Measurements from ENCODE around the gene PGLYRP4. TPM values are rescaled to one million over a fixed set of nuclear protein-coding genes. Genes with fewer than 3 reads are reported as not detected.

PGLYRP4 gene
- total RNA-seq, 2 donors from 2014 or later = not detected

GRCh38 chr1:153389973-153390879, 41.6 kb upstream of the PGLYRP4 start:
- Mint-ChIP-seq H3K27me3 (peaks cover 61% of the 10 kb centered on the region), H3K36me3 (ENCODE audit: low read depth) (no peaks in the 10 kb centered on the region), H3K4me1 (peaks cover 2% of the 10 kb centered on the region), H3K27ac (no peak overlapping the region), H3K4me3 (no peak overlapping the region)
- DNase-seq (no peak), ATAC-seq (no peak)
- no peaks in the 10 kb centered on the region for H3K9me3 ChIP-seq (ENCODE audit: control insufficient read depth, low read length, poor library complexity, severe bottlenecking)

- ATAC-seq = no peak
- H3K9me3 ChIP-seq (ENCODE audit: control insufficient read depth, low read length, poor library complexity, severe bottlenecking) = no peaks in the 10 kb centered on the region
- no peaks in the 10 kb centered on the region for H3K36me3 Mint-ChIP-seq (ENCODE audit: low read depth)
- no peak overlapping the region for H3K27ac Mint-ChIP-seq
- no peak for DNase-seq
- peaks cover 53% of the 10 kb centered on the region for H3K27me3 Mint-ChIP-seq
- peaks cover 2% of the 10 kb centered on the region for H3K4me1 Mint-ChIP-seq
- H3K4me3 Mint-ChIP-seq = no peak overlapping the region
These were observed 40.8 kb upstream of the PGLYRP4 start for GRCh38 chr1:153389401-153389800.

- Mint-ChIP-seq H3K4me1 (peaks cover 2% of the 10 kb centered on the region), H3K27ac (no peak overlapping the region)
- ATAC-seq = no peak
These were observed 39.1 kb upstream of the PGLYRP4 start for GRCh38 chr1:153387785-153388184.

GRCh38 chr1:153387001-153387400, 38.4 kb upstream of the PGLYRP4 start:
- Mint-ChIP-seq H3K27ac (no peak overlapping the region), H3K4me1 (peaks cover 2% of the 10 kb centered on the region), H3K36me3 (ENCODE audit: low read depth) (no peaks in the 10 kb centered on the region), H3K4me3 (no peak overlapping the region), H3K27me3 (peaks cover 29% of the 10 kb centered on the region)
- ATAC-seq (no peak), DNase-seq (no peak)
- no peaks in the 10 kb centered on the region for H3K9me3 ChIP-seq (ENCODE audit: control insufficient read depth, low read length, poor library complexity, severe bottlenecking)

More at GRCh38 chr1:153387785-153388184, 39.1 kb upstream of the PGLYRP4 start:
- DNase-seq = no peak
- no peaks in the 10 kb centered on the region for H3K36me3 Mint-ChIP-seq (ENCODE audit: low read depth)
- no peak overlapping the region for H3K4me3 Mint-ChIP-seq
- no peaks in the 10 kb centered on the region for H3K9me3 ChIP-seq (ENCODE audit: control insufficient read depth, low read length, poor library complexity, severe bottlenecking)
- peaks cover 37% of the 10 kb centered on the region for H3K27me3 Mint-ChIP-seq

GRCh38 chr1:153386500-153386901, 37.9 kb upstream of the PGLYRP4 start:
- ATAC-seq = peak; percentile 18

GRCh38 chr1:153384958-153385580, 36.4 kb upstream of the PGLYRP4 start:
- no peak overlapping the region for H3K27ac Mint-ChIP-seq
- peaks cover 9% of the 10 kb centered on the region for H3K27me3 Mint-ChIP-seq
- peaks cover 3% of the 10 kb centered on the region for H3K9me3 ChIP-seq (ENCODE audit: control insufficient read depth, low read length, poor library complexity, severe bottlenecking)
- ATAC-seq (no peak), DNase-seq (no peak)
- H3K4me1 Mint-ChIP-seq = no peaks in the 10 kb centered on the region
- H3K4me3 Mint-ChIP-seq = no peak overlapping the region
- H3K36me3 Mint-ChIP-seq (ENCODE audit: low read depth) = no peaks in the 10 kb centered on the region

More at GRCh38 chr1:153386500-153386901, 37.9 kb upstream of the PGLYRP4 start:
- peaks cover 3% of the 10 kb centered on the region for H3K9me3 ChIP-seq (ENCODE audit: control insufficient read depth, low read length, poor library complexity, severe bottlenecking)
- Mint-ChIP-seq H3K4me1 (peaks cover 2% of the 10 kb centered on the region), H3K4me3 (no peak overlapping the region), H3K27ac (no peak overlapping the region), H3K27me3 (peaks cover 24% of the 10 kb centered on the region), H3K36me3 (ENCODE audit: low read depth) (no peaks in the 10 kb centered on the region)
- DNase-seq = no peak

GRCh38 chr1:153380711-153381110, 32.1 kb upstream of the PGLYRP4 start:
- Mint-ChIP-seq H3K27me3 (peaks cover 34% of the 10 kb centered on the region), H3K4me3 (no peak overlapping the region), H3K4me1 (no peaks in the 10 kb centered on the region), H3K27ac (no peak overlapping the region), H3K36me3 (ENCODE audit: low read depth) (peaks cover 4% of the 10 kb centered on the region)
- DNase-seq = no peak
- H3K9me3 ChIP-seq (ENCODE audit: control insufficient read depth, low read length, poor library complexity, severe bottlenecking) = peaks cover 3% of the 10 kb centered on the region
- no peak for ATAC-seq

- DNase-seq = no peak
- peaks cover 3% of the 10 kb centered on the region for H3K9me3 ChIP-seq (ENCODE audit: control insufficient read depth, low read length, poor library complexity, severe bottlenecking)
- Mint-ChIP-seq H3K4me1 (no peaks in the 10 kb centered on the region), H3K4me3 (no peak overlapping the region), H3K27ac (no peak overlapping the region), H3K27me3 (peaks cover 44% of the 10 kb centered on the region), H3K36me3 (ENCODE audit: low read depth) (peaks cover 4% of the 10 kb centered on the region)
- no peak for ATAC-seq
These were observed 30.9 kb upstream of the PGLYRP4 start for GRCh38 chr1:153379591-153379990.

- Mint-ChIP-seq H3K4me1 (no peaks in the 10 kb centered on the region), H3K4me3 (no peak within 1 kb of the TSS), H3K27ac (no peak within 1 kb of the TSS), H3K36me3 (ENCODE audit: low read depth) (peaks cover 4% of the 10 kb centered on the region), H3K27me3 (peaks cover 50% of the 10 kb centered on the region)
- DNase-seq (no peak), ATAC-seq (no peak)
- no peaks in the 10 kb centered on the region for H3K9me3 ChIP-seq (ENCODE audit: control insufficient read depth, low read length, poor library complexity, severe bottlenecking)
These were observed 26.9 kb upstream of the PGLYRP4 start, which contains the start of gene S100A12 for GRCh38 chr1:153375511-153375910. S100A12 (minus strand) TSS chr1:153375621; CDS start chr1:153374592, 1,029 bp downstream.

GRCh38 chr1:153374071-153374470, 25.4 kb upstream of the PGLYRP4 start:
- DNase-seq (no peak), ATAC-seq (no peak)
- peaks cover 4% of the 10 kb centered on the region for H3K36me3 Mint-ChIP-seq (ENCODE audit: low read depth)

GRCh38 chr1:153372571-153372970, 23.9 kb upstream of the PGLYRP4 start:
- Mint-ChIP-seq H3K36me3 (ENCODE audit: low read depth) (peaks cover 4% of the 10 kb centered on the region), H3K4me3 (no peak overlapping the region), H3K4me1 (peaks cover 2% of the 10 kb centered on the region), H3K27me3 (peaks cover 44% of the 10 kb centered on the region), H3K27ac (no peak overlapping the region)
- no peaks in the 10 kb centered on the region for H3K9me3 ChIP-seq (ENCODE audit: control insufficient read depth, low read length, poor library complexity, severe bottlenecking)
- ATAC-seq (no peak), DNase-seq (no peak)

More at GRCh38 chr1:153374071-153374470, 25.4 kb upstream of the PGLYRP4 start:
- no peak overlapping the region for H3K27ac Mint-ChIP-seq
- H3K27me3 Mint-ChIP-seq = peaks cover 54% of the 10 kb centered on the region
- no peaks in the 10 kb centered on the region for H3K4me1 Mint-ChIP-seq
- no peak overlapping the region for H3K4me3 Mint-ChIP-seq
- no peaks in the 10 kb centered on the region for H3K9me3 ChIP-seq (ENCODE audit: control insufficient read depth, low read length, poor library complexity, severe bottlenecking)

- no peak for DNase-seq
- Mint-ChIP-seq H3K36me3 (ENCODE audit: low read depth) (no peaks in the 10 kb centered on the region), H3K27ac (no peak overlapping the region), H3K4me1 (peaks cover 2% of the 10 kb centered on the region), H3K4me3 (no peak overlapping the region), H3K27me3 (peaks cover 34% of the 10 kb centered on the region)
- no peaks in the 10 kb centered on the region for H3K9me3 ChIP-seq (ENCODE audit: control insufficient read depth, low read length, poor library complexity, severe bottlenecking)
- ATAC-seq = no peak
These were observed 22.6 kb upstream of the PGLYRP4 start for GRCh38 chr1:153371231-153371630.

- Mint-ChIP-seq H3K27me3 (peaks cover 28% of the 10 kb centered on the region), H3K4me3 (no peak overlapping the region), H3K4me1 (peaks cover 2% of the 10 kb centered on the region), H3K36me3 (ENCODE audit: low read depth) (no peaks in the 10 kb centered on the region), H3K27ac (no peak overlapping the region)
- no peaks in the 10 kb centered on the region for H3K9me3 ChIP-seq (ENCODE audit: control insufficient read depth, low read length, poor library complexity, severe bottlenecking)
- ATAC-seq (no peak), DNase-seq (no peak)
These were observed 21.5 kb upstream of the PGLYRP4 start for GRCh38 chr1:153370146-153370545.
